ENCODE measurements around the gene PROCA1.

The PROCA1 gene

DNA sequence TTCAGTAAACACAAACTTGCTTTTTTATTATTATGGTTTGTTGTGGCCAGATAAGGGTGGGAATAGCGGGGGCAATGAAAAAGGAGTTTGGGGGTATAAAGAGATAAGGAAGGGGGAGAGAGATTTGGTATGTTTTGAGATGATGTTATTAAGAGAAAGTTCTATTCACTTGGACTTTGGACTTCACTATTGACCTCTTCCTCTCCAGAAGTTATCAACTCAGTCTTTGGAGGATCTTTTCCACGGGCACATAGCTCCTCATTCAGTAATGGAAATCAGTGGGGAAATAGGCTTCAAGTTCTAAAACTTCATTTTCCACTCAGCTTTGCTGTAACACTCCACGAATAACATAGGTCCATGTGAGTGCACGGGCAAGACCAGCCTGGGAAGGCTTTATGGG lies 23.2 kb downstream of the PROCA1 start:
- TF ChIP-seq, protein P1, sequence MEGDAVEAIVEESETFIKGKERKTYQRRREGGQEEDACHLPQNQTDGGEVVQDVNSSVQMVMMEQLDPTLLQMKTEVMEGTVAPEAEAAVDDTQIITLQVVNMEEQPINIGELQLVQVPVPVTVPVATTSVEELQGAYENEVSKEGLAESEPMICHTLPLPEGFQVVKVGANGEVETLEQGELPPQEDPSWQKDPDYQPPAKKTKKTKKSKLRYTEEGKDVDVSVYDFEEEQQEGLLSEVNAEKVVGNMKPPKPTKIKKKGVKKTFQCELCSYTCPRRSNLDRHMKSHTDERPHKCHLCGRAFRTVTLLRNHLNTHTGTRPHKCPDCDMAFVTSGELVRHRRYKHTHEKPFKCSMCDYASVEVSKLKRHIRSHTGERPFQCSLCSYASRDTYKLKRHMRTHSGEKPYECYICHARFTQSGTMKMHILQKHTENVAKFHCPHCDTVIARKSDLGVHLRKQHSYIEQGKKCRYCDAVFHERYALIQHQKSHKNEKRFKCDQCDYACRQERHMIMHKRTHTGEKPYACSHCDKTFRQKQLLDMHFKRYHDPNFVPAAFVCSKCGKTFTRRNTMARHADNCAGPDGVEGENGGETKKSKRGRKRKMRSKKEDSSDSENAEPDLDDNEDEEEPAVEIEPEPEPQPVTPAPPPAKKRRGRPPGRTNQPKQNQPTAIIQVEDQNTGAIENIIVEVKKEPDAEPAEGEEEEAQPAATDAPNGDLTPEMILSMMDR (IDR thresholded peaks at IDR 0.05; ENCODE audit: low read depth, low read length) = no peak
- TF ChIP-seq EZH2phosphoT487 (IDR thresholded peaks at IDR 0.05; ENCODE audit: low read depth) = no peak
- Histone ChIP-seq H3K4me2 (ENCODE audit: low read length) (no peak overlapping the region), H2AFZ (ENCODE audit: low read depth, low read length) (no peak overlapping the region), H3K9ac (ENCODE audit: low read length) (no peak overlapping the region), H3K4me1 (ENCODE audit: low read length) (no peaks in the 10 kb centered on the region), H3K9me3 (ENCODE audit: insufficient read depth, low read length) (no peaks in the 10 kb centered on the region), H3K27me3 (ENCODE audit: low read depth, low read length) (no peaks in the 10 kb centered on the region), H4K20me1 (ENCODE audit: insufficient read depth, low read length) (no peaks in the 10 kb centered on the region), H3K36me3 (replicated peaks; ENCODE audit: low read depth, low read length) (peaks cover 63% of the 10 kb centered on the region), H3K79me2 (ENCODE audit: low read length) (no peaks in the 10 kb centered on the region), H3K4me3 (ENCODE audit: low read length) (no peak overlapping the region), H3K27ac (ENCODE audit: low read length) (no peak overlapping the region)

DNA sequence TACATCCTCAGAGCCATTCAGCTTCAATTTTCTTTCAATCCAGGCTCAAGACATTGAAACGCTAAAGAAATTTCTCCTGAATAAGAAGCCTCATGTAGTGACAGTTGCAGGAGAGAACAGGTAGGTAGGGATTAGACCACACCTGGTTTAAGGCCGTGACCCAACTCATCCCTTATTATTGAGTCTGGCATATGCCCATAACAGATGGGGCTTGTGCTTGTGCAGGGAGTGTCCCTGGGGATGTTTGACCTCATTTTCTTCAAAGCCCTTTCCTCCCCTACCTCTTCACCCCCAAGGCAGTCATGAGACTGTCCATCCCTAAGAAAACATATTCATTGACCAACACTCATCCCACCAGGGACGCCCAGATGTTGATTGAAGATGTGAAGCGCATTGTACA lies 25.4 kb downstream of the PROCA1 start:
- Histone ChIP-seq H4K20me1 (ENCODE audit: insufficient read depth, low read length) (no peaks in the 10 kb centered on the region), H3K27me3 (ENCODE audit: low read depth, low read length) (no peaks in the 10 kb centered on the region), H2AFZ (ENCODE audit: low read depth, low read length) (no peak overlapping the region), H3K36me3 (replicated peaks; ENCODE audit: low read depth, low read length) (peaks cover 81% of the 10 kb centered on the region), H3K27ac (ENCODE audit: low read length) (no peak overlapping the region), H3K4me1 (ENCODE audit: low read length) (no peaks in the 10 kb centered on the region), H3K4me3 (ENCODE audit: low read length) (no peak overlapping the region), H3K9me3 (ENCODE audit: insufficient read depth, low read length) (no peaks in the 10 kb centered on the region), H3K9ac (ENCODE audit: low read length) (no peak overlapping the region), H3K79me2 (ENCODE audit: low read length) (no peaks in the 10 kb centered on the region), H3K4me2 (ENCODE audit: low read length) (no peak overlapping the region)
- TF ChIP-seq EZH2phosphoT487 (IDR thresholded peaks at IDR 0.05; ENCODE audit: low read depth) = no peak
- TF ChIP-seq, protein P1 (IDR thresholded peaks at IDR 0.05; ENCODE audit: low read depth, low read length) = no peak

DNA sequence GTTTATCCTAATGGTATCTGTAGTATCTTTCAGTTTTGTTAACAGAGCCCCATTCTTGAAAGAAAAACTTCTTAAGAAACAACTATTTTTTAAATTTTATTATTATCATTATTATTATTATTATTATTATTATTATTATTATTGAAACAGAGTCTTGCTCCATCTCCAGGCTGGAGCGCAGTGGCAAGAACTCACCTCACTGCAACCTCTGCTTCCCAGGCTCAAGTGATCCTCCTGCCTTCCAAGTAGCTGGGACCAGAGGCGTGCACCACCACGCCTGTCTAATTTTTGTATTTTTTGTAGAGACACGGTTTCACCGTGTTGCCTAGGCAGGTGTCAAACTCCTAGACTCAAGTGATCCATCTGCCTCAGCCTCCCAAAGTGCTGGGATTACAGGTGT lies 26.3 kb downstream of the PROCA1 start:
- Histone ChIP-seq H4K20me1 (ENCODE audit: insufficient read depth, low read length) (no peaks in the 10 kb centered on the region), H2AFZ (ENCODE audit: low read depth, low read length) (no peak overlapping the region), H3K9ac (ENCODE audit: low read length) (no peak overlapping the region), H3K4me2 (ENCODE audit: low read length) (no peak overlapping the region), H3K79me2 (ENCODE audit: low read length) (no peaks in the 10 kb centered on the region), H3K9me3 (ENCODE audit: insufficient read depth, low read length) (no peaks in the 10 kb centered on the region), H3K36me3 (replicated peaks; ENCODE audit: low read depth, low read length) (peaks cover 80% of the 10 kb centered on the region), H3K27me3 (ENCODE audit: low read depth, low read length) (no peaks in the 10 kb centered on the region), H3K4me1 (ENCODE audit: low read length) (no peaks in the 10 kb centered on the region), H3K4me3 (ENCODE audit: low read length) (no peak overlapping the region), H3K27ac (ENCODE audit: low read length) (no peak overlapping the region)
- TF ChIP-seq, protein P1 (IDR thresholded peaks at IDR 0.05; ENCODE audit: low read depth, low read length) = no peak
- no peak for TF ChIP-seq EZH2phosphoT487 (IDR thresholded peaks at IDR 0.05; ENCODE audit: low read depth)

DNA sequence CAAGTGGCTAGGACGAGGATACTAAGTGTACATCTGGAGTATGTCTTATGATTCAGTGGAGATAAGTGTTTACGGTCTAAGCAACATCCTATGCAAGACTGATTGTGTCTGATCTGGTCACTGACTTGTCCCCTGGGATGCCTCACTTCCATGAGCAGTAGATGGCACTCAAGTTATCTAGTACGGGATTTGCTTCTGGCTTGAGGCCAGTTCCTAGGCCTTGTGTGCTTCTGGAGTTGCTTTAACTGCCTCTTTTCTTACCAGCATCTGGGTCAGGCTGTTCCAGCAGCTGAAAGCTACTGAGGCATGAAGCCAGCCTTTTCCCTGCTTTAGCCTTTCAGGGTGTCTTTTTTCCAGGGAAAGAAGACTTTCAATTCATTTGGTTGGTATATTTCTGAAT lies 26.7 kb downstream of the PROCA1 start:
- Histone ChIP-seq H3K9me3 (ENCODE audit: insufficient read depth, low read length) (no peaks in the 10 kb centered on the region), H3K27ac (ENCODE audit: low read length) (no peak overlapping the region), H3K4me2 (ENCODE audit: low read length) (no peak overlapping the region), H3K9ac (ENCODE audit: low read length) (no peak overlapping the region), H3K79me2 (ENCODE audit: low read length) (no peaks in the 10 kb centered on the region), H4K20me1 (ENCODE audit: insufficient read depth, low read length) (no peaks in the 10 kb centered on the region), H2AFZ (ENCODE audit: low read depth, low read length) (no peak overlapping the region), H3K27me3 (ENCODE audit: low read depth, low read length) (no peaks in the 10 kb centered on the region), H3K36me3 (replicated peaks; ENCODE audit: low read depth, low read length) (peaks cover 76% of the 10 kb centered on the region), H3K4me1 (ENCODE audit: low read length) (no peaks in the 10 kb centered on the region), H3K4me3 (ENCODE audit: low read length) (no peak overlapping the region)
- TF ChIP-seq, protein P1 (IDR thresholded peaks at IDR 0.05; ENCODE audit: low read depth, low read length) = no peak
- TF ChIP-seq EZH2phosphoT487 (IDR thresholded peaks at IDR 0.05; ENCODE audit: low read depth) = no peak

Data from OCI-LY3 (cell line).